Stimulated activated naive CD8-positive, alpha-beta T cell treated with anti-CD3 and anti-CD28 coated beads, Interleukin-15, Interleukin-2, amounts not matched to agents 100 U/mL and 50 U/mL, for 24 hours (primary cell): ENCODE data around the gene WDR82.

Experiments used
- ATAC-seq: fragments of 150-1000 bp; cut with Tn5 transposase; one replicate; pipeline ENCODE4 v1.10.0; 2021
- DNase-seq: peaks from one replicate; pipeline ENCODE4 v3.0.0; 2021

WDR82 gene

DNA sequence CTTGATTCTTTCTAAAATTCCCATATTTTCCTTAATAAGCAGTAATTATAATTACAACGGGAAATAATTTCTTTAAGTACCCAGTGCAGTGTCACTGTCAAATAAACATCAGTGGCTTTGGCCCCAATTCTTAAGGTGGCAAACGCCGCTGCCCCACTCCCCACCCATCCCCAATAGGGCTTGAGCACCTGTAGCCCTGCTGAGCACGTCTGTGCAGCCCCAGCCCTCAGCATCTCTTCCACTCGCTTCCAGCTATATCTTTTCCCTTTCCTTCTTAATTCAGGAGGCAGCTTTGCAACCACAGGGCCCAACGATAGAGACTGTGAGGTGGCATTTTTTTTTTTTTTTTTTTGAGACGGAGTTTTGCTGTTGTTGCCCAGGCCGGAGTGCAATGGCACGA, 23.8 kb downstream of the WDR82 start:
- ATAC-seq (no peak), DNase-seq (no peak)

- DNase-seq (peak; percentile 82), ATAC-seq (peak; percentile 94)
Observed at GRCh38 chr3:52253314-52254304, 24.8 kb downstream of the WDR82 start.

DNA sequence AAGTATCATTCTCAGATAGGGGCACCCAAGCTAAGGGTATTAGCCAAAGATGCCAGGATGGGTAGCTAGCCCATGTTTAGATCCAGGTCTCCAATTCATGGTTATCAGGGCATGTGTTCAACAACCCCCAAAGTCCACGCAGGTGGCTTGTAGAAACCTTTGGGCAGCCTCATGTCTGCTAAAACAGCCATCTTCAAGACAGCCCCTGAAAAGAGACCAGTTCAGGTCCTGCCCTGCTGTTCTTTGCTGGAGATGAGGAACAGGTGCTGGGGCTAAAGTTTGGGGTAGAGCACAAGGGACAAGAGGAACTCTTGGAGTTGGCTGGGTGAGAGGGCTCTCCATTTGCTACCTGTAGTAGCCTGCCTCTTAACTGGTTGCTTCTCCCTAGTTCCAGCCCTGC, 28.3 kb downstream of the WDR82 start:
- ATAC-seq (no peak), DNase-seq (peak; percentile 3)

- DNase-seq, result no peak
- no peak for ATAC-seq
Observed at GRCh38 chr3:52249683-52250082, 28.8 kb downstream of the WDR82 start.

DNA sequence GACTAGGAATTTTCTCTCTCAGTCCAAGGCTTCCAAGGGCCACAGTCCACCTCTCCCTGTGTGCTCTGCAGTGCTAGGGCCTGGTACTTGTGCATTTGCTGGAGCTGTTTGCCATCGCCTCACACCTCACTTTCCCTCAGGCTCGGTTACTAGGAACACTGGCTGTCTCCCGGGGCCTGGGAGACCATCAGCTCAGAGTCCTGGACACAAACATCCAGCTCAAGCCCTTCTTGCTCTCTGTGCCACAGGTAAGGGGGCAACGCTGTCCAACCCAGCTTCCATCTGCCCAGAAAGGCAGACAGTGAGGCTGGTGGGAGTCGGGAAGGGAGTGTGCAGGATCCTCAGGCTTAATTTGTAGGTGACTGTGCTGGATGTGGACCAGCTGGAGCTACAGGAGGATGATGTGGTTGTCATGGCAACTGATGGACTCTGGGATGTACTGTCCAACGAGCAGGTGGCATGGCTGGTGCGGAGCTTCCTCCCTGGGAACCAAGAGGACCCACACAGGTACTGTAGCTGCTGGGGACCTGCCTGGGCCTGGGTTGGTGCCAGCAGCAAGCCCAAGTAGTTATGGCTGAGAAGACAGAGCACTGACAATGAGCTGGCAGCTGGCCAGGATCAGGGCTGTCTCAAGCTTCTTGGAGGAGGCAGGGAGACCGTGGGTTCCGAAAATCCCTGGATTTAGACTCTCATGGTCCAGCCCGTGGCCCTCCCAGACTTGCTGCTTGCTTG, 29.5 kb downstream of the WDR82 start:
- ATAC-seq, result no peak
- no peak for DNase-seq

- DNase-seq (no peak), ATAC-seq (no peak)
Observed at GRCh38 chr3:52248165-52248541, 30.3 kb downstream of the WDR82 start.

DNA sequence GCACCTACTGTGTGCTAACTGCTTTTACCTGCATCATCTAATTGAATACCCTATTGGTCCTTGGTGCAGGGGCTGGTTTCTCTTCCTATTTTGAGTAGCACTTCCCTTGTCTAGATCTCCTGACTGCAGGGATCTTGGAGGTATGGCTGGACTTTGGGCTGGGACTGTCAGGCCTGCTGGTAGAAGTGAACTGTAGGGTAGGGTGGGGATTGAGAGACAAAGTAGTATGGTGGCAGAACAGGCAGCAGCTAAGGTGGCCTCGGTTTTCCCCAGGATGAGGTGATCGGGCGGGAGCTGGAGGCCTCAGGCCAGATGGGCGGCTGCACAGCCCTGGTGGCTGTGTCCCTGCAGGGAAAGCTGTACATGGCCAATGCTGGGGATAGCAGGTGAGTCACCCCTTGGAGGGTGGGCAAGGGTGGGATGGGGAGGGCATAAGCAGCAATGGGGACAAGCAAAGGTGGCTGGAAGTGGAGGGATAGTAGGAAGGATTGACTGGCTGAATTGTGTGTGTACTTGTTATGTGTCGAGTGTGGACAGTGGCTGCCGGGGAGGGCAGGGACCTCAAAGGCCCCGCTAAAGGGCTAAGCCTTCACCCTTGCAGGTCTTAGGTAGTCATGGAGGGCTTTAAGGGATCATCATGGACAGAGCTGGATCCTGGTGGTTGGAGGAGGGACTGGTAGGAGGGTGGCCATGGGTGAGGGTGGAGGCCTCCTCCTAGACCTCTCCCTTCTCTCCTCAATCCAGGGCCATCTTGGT, 30.9 kb downstream of the WDR82 start:
- DNase-seq (no peak), ATAC-seq (no peak)

GRCh38 chr3:52246728-52247408, 31.6 kb downstream of the WDR82 start:
- ATAC-seq (no peak), DNase-seq (peak; percentile 43)

- peak; percentile 5 for ATAC-seq
- no peak for DNase-seq
Observed at GRCh38 chr3:52246264-52246620, 32.2 kb downstream of the WDR82 start.

GRCh38 chr3:52245322-52246263, 32.9 kb downstream of the WDR82 start, which contains the start of gene PPM1M:
Gene PPM1M, plus strand, starts transcription at chr3:52245759. Its CDS starts 66 bp downstream, at chr3:52245825.
- ATAC-seq, result peak; percentile 30
- peak; percentile 65 for DNase-seq

GRCh38 chr3:52243791-52244628, 34.4 kb downstream of the WDR82 start:
- ATAC-seq (peak; percentile 17), DNase-seq (peak; percentile 72)

DNA sequence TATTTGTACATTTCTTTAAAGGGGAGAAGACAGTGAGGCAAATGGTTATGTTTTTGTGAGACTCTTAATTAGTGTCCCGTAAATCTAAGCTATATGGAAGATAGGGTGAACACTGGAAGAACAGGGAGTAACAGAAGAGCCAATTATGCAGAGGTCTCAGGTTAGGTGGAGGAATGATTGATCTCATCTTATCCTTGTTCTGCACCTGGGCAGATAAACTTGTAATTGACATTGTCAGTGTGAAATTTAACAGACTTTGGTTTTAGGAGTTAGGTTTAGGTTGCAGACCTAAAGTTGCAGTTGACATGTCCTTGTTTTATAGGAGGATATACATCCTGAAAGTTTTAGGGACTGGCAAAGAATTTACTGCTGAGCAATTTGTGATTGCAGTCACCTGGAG, 36.4 kb downstream of the WDR82 start:
- no peak for DNase-seq
- ATAC-seq, result no peak

GRCh38 chr3:52240886-52241370, 37.5 kb downstream of the WDR82 start:
- ATAC-seq (peak; percentile 8), DNase-seq (no peak)

DNA sequence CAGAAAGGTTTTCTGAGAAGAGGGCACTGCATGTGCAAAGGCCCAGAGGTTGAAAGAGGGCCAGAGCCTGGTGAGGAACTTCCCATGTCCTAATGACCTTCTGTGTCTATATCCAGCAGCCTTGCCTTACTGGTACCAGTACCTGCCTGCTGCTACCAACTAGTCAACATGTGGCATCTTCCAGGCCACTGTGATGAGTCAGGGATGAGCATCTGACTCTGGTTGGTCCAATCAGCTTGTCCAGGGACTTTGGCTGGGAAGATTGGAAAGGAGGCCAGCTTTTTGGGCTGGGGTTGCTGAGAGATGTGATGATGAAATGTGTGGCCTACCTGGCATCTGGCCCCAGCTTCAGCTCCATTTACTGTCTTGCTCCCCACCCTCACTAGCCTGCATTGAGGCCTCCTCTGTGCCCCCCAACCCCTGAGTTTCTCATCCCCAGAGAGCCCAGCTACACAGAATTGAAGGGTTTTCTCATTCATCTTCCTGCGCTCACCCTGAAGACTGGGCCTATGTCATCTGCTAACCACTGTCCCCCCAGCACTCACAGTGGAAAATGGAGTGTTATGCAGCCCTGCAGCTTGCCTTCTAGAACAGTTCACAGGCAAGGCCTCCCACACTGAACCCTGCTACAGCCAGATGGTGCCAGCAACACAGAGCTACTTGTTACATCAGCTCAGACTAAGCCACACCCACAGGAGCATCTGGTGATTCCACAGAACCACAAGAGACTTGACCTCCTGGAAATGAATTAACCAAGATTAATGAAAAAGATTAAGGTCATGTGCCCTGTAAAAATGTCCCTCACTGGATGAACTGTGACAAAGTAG, 38.2 kb downstream of the WDR82 start:
- peak; percentile 47 for ATAC-seq
- peak; percentile 68 for DNase-seq

DNA sequence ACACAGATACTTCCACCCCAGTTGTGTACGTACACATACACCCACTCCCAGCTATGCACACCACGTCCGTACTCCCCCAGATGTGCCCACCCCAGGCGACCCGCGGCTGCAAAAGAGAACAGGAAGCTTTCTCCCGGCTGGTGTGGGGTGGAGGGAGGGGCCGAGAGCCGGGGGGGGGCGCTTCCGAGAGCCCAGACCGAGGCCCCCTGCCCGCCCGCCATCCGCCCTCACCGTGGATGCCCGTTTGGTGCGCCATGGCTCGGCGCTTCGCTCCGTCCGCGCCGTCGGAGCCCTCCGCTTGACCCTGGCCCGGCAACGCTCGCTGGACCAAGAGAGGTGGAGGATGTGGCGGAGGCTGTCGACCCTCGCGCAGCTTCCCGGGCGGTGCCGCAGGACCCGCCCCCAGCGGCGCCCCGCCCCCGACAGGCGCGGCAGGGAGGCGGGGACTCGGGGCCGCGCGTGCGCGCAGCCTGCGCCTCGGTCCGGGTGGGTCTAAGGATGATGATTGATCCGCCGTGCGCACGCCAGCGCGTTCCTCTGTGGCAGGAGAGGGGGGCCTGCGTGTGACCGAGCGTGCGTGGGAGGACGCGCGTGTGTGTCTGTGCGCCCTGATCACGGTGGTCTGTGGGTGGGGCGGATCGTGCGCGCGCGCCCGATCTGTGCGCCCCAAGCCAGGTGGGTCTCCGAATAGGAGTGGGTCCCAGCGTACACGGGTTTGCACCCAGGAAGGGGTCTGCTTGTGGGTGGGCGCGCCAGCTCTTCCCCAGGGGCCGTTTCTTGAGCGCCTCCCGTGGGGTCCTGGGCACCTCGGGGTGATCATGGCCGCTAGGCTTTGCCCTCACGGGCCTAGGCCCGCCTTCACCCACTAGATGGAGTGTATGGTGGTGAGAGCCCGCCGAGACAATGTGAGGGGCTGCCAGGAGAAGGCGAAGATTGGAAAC, 39.4 kb downstream of the WDR82 start, which contains the start of gene TWF2:
Gene TWF2 (minus strand): TSS at position 398 of the 941 bp plus-strand sequence. CDS start 142 bp downstream, at position 256.
- ATAC-seq (peak; percentile 71), DNase-seq (peak; percentile 90)

DNA sequence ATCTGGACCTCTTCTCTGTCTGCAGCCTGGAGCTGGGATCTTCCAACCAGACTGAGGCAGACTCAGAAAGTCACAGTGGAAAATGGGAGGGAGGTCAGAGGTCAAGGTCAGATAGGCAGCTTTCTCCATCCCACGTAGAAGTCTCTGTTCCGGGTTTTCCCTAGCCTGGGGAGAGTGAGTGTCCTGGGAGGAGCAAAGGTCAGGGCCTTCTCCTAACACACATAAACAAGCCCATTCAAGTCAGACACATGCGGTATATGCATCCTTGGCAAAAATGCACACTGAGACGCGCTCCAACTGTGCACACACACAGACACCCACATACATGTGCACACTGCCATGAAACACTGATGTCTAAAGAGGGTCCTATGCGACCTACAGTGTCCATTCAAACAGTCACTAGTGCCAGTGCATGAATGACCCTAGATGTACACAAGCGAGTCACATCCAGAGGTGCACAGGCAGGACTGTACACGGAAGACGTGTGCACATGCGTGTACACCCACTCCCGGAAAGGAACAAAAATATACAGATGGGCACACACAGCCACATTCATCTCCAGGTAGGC, 40.2 kb downstream of the WDR82 start:
- ATAC-seq (no peak), DNase-seq (no peak)

DNA sequence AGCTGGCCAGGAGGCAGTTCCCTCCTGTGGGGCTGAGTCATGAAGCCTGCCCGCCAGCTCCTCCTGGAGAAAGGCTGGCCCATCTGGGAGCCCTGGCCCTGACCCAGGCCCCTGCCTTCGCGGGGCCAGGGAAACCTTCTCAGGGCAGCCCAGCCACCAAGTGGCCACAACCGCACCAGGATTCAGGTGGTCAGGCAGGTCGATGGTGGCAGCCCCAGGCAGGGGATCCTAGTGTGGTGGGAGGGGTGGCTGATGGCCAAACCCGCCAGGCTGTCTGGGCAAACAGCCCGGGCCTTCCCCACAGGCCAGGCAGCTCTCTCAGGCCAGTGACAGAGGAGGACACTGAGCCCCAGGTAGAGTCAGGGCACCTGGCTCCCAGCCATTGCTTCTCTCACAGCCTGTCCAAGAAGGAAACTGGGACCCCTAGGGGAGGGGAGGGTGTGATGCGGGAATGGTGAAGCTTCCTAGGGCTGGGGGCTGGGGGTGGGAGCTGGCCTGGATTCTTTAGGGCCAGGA, 40.7 kb downstream of the WDR82 start:
- no peak for DNase-seq
- no peak for ATAC-seq
